HG03196 (cell line): ENCODE results near the gene E2F2.
"Not testable (repeated sequence)": the region's sequence is repeated elsewhere in the genome, so short reads cannot be mapped to it uniquely, and the experiment has no call there.

Experiments
- ATAC-seq: cut with Tn5 transposase; IDR thresholded peaks from one replicate; pipeline ENCODE4 v1.9.1; 2021; ENCODE audit not compliant: unreplicated experiment

E2F2 gene

GRCh38 chr1:23551849-23552248 is 20.8 kb upstream of the E2F2 start:
- no peak for ATAC-seq

GRCh38 chr1:23548704-23549143 is 17.7 kb upstream of the E2F2 start:
- ATAC-seq = no peak

- no peak for ATAC-seq
These were observed 16.0 kb upstream of the E2F2 start for GRCh38 chr1:23546897-23547584.

- ATAC-seq = no peak
These were observed 14.8 kb upstream of the E2F2 start for GRCh38 chr1:23545851-23546250.

- ATAC-seq = no peak
These were observed 13.7 kb upstream of the E2F2 start for GRCh38 chr1:23544444-23545389.

GRCh38 chr1:23543707-23544443 is 12.8 kb upstream of the E2F2 start:
- no peak for ATAC-seq

GRCh38 chr1:23542940-23543339 is 11.9 kb upstream of the E2F2 start:
- not testable (repeated sequence) for ATAC-seq

- ATAC-seq = peak; percentile 77
These were observed 8.7 kb upstream of the E2F2 start for GRCh38 chr1:23539698-23540266.

GRCh38 chr1:23537296-23537973 is 6.4 kb upstream of the E2F2 start:
- ATAC-seq = no peak

GRCh38 chr1:23533246-23534023 is 2.4 kb upstream of the E2F2 start:
- ATAC-seq = no peak

GRCh38 chr1:23531562-23532094 is 595 bp upstream of the E2F2 start:
- no peak for ATAC-seq

GRCh38 chr1:23530087-23530746 is 816 bp downstream of the E2F2 start:
- no peak for ATAC-seq

GRCh38 chr1:23529146-23530086 is 1.6 kb downstream of the E2F2 start:
- no peak for ATAC-seq

GRCh38 chr1:23528250-23528978 is 2.6 kb downstream of the E2F2 start:
- ATAC-seq = no peak

GRCh38 chr1:23527900-23528249 is 3.2 kb downstream of the E2F2 start:
- ATAC-seq = no peak

- no peak for ATAC-seq
These were observed 3.7 kb downstream of the E2F2 start for GRCh38 chr1:23527366-23527765.

GRCh38 chr1:23526329-23527041 is 4.5 kb downstream of the E2F2 start:
- no peak for ATAC-seq
